GM13976 (cell line): ENCODE data around the gene SLC39A11.
"Not testable (repeated sequence)": the region's sequence is repeated elsewhere in the genome, so short reads cannot be mapped to it uniquely, and the experiment has no call there.

Experiments used
- DNase-seq: peaks from one replicate; pipeline ENCODE4 v3.0.0; 2012; ENCODE audit warnings: low spot score
- CTCF ChIP-seq: IDR thresholded peaks from 2 replicates; pipeline ENCODE4 v1.5.1; 2012; ENCODE audit warnings: borderline replicate concordance, mild to moderate bottlenecking; ENCODE audit not compliant: insufficient read depth; ENCODE audit errors: extremely low read depth, missing control alignments, control extremely low read depth
- in situ Hi-C: fragments of 300-500 bp; cut with MboI; formaldehyde crosslinking; loops from one replicate; pipeline ENCODE4 v1.12.0; 2022; ENCODE audit warnings: low sequenced_read_pairs, mixed read lengths, inconsistent platforms; ENCODE audit not compliant: unreplicated experiment

The SLC39A11 gene

GRCh38 chr17:72906306-72906705 is 186.2 kb downstream of the SLC39A11 start:
- in situ Hi-C loops, result no loop called here
- DNase-seq, result no peak
- TF ChIP-seq CTCF, result no peak

- TF ChIP-seq CTCF, result no peak
- in situ Hi-C loops, result no loop called here
- no peak for DNase-seq
These were observed 189.0 kb downstream of the SLC39A11 start for GRCh38 chr17:72903522-72903921.

GRCh38 chr17:72901657-72902056 is 190.8 kb downstream of the SLC39A11 start:
- in situ Hi-C loops, result no loop called here
- no peak for DNase-seq
- TF ChIP-seq CTCF, result no peak

GRCh38 chr17:72901083-72901482 is 191.4 kb downstream of the SLC39A11 start:
- in situ Hi-C loops, result no loop called here
- no peak for DNase-seq
- no peak for TF ChIP-seq CTCF

GRCh38 chr17:72900654-72900971 is 191.9 kb downstream of the SLC39A11 start:
- TF ChIP-seq CTCF, result no peak
- no peak for DNase-seq
- in situ Hi-C loops, result no loop called here

GRCh38 chr17:72898725-72899124 is 193.8 kb downstream of the SLC39A11 start:
- in situ Hi-C loops, result no loop called here
- TF ChIP-seq CTCF, result no peak
- no peak for DNase-seq

GRCh38 chr17:72896288-72896687 is 196.2 kb downstream of the SLC39A11 start:
- in situ Hi-C loops, DNase-seq: not testable (repeated sequence)
